Activated CD4-positive, alpha-beta T cell treated with anti-CD3 and anti-CD28 coated beads for 1 hour (primary cell): ENCODE results near the gene KRTAP6-3.

Experiments
- DNase-seq: peaks from one replicate; pipeline ENCODE4 v3.0.0-alpha.2; 2020

The KRTAP6-3 gene

GRCh38 chr21:30628109-30628508 lies 35.9 kb downstream of the KRTAP6-3 start:
- DNase-seq: no peak

DNA sequence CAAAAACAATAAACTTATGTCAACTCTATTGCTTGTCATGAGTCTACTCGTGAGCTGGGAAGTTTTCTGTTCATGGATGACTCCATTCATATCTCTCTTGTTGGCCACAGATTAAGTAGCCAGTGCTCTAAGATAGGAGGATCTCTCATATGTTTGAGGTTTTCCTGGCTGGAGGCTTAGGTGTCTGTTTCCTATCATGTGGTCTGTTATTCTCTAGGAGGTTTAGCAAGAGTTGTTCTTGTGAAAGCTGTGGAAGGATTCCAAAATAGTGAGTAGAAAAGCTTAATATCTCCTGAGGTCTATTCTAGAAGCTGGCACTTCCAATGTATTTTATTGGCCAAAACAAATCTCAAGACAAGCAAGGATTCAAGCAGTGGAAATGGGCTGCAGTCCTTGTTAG lies 37.0 kb downstream of the KRTAP6-3 start:
- no peak for DNase-seq

DNA sequence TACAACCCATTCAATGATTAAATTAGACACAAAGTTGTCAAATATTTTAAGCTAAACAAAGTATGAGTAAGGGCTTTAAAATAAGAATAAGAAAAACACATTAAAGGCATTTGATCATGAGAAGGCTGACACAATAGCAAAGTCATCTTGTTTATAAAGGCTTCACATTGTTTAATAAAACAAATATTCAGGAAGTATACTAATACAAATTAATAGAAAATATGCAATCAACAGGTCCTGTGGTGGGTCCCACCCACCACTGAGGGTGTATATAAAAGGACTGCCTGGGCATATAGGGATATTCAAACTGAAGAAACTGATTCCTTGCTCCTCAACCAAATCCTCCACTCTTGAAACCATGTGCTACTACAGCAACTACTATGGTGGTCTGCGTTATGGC lies 42.7 kb downstream of the KRTAP6-3 start, which contains the start of gene KRTAP20-2:
Gene KRTAP20-2 (plus strand): TSS at position 301 of the 400 bp plus-strand sequence. CDS start 58 bp downstream, at position 359.
- no peak for DNase-seq

DNA sequence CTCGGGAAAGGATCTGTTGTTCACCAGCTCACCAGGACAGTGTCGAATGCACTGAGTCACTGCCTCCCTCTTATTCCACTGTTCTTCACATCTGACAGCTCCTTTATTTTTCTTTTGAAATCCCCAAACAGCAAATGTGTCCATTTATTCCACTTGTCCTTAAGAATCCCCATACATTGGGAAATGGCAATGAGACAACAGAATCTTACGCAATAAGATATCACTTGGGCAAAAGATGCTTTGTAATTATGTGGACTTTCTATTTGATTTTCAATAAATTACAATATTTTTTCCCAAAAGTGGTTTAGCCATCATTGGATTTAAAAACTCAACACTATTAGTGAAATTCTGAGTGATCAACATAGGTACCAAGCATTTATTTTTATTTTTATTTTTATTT lies 46.4 kb downstream of the KRTAP6-3 start:
- no peak for DNase-seq

DNA sequence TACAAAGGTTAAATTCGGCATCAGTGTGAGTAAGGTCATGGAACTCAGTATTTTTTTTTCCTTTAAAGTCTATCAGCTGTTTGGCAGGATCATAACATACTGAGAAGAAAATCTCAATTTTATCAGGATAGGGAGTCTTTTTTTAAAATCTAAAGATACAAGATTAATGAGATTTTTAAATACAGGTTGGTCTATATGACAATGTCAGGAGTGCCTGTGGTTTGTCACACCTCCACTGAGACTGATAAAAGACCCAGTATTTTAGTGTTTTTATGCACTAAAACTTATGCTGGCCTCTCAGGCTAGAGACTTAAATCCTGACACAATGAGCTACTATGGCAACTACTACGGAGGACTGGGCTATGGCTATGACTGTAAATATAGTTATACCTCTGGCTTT lies 50.3 kb downstream of the KRTAP6-3 start, which contains the start of gene KRTAP20-3:
Gene KRTAP20-3 (plus strand): TSS at position 301 of the 400 bp plus-strand sequence.
- no peak for DNase-seq
